ENCODE results near the gene PTPRN2. TPM values are rescaled to one million over a fixed set of nuclear protein-coding genes. Genes with fewer than 3 reads are reported as not detected.

The PTPRN2 gene
- total and polyA plus RNA-seq, 9 of the 15 experiments (the other 6 are each of a cell fraction or from before 2014, with no cell fraction given), result not detected

DNA sequence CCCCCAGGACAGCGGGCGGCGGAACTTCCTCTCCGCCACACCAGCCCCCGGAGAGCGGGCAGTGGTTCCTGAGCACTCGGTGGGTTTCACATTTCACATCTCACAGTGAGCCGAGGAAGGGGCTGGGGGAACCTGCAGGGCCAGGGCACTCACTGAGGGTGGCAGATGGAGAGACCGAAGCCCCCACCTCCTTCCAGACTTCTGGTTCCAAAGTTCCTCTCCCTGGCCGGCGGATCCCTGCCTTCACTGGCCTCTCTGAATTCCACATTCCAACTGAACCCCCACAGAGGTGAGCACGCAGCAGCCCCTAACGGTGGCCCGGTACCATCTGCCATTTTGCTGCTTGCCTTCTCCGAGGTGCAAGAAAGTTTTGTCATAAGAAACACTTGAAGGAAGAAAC lies 461.0 kb downstream of the PTPRN2 start:
- no peak overlapping the region for H3K4me3 ChIP-seq
- no peaks in the 10 kb centered on the region for H3K79me2 ChIP-seq (ENCODE audit: control insufficient read depth, insufficient read depth, low read length)
- FAIRE-seq (no peak), ATAC-seq (no peak), DNase-seq (ENCODE audit: extremely low read depth in 1 of 4, low spot score in 3 of 4) (no peak)
- peaks cover 7% of the 10 kb centered on the region for H3K9me3 ChIP-seq (replicated peaks; ENCODE audit: control insufficient read depth, insufficient read depth, low read depth, low read length)
- H3K9me1 ChIP-seq (ENCODE audit: control insufficient read depth, insufficient read depth, low read length), result no peaks in the 10 kb centered on the region
- H3K4me1 ChIP-seq (replicated peaks in 1 of 2; ENCODE audit: control insufficient read depth in 2 of 2, insufficient read depth in 2 of 2, low read length in 2 of 2), result no peaks in the 10 kb centered on the region
- POLR2A ChIA-PET, result no interaction called here
- no peak for TF ChIP-seq PRMT5 (CRISPR knock-in tag; IDR thresholded peaks at IDR 0.05)
- H2AFZ ChIP-seq (ENCODE audit: low read depth, low read length), result no peak overlapping the region
- no peak overlapping the region for H3K9ac ChIP-seq (ENCODE audit: insufficient read depth in 1 of 2, low read depth in 2 of 2, low read length in 2 of 2)
- peaks cover 0 to 22% of the 10 kb centered on the region in 2 experiments; a peak in 3 of 5 replicates for H3K27me3 ChIP-seq (ENCODE audit: control insufficient read depth in 2 of 2, insufficient read depth in 2 of 2, low read length in 2 of 2)
- H3K27ac ChIP-seq (ENCODE audit: extremely low read depth, low read depth, low read length), result no peak overlapping the region
- WGBS (ENCODE audit: insufficient coverage, low coverage, missing lambda C conversion rate), result 10% methylated on average over 11 of the region's 15 CpGs
- CTCF ChIA-PET (ENCODE audit: low intra/inter-chr PET ratio), result no interaction called here
- no peaks in the 10 kb centered on the region for H4K20me1 ChIP-seq (replicated peaks; ENCODE audit: control insufficient read depth, insufficient read depth, low read length)
- BruUV-seq (replicated peaks), result no TSS peak
- no peaks in the 10 kb centered on the region for H3K36me3 ChIP-seq (ENCODE audit: control insufficient read depth, insufficient read depth, low read length)
- in situ Hi-C loops (cut with MboI) (no loop called here), intact Hi-C loops (cut with micrococcal nuclease) (no loop called here)
- H3K4me2 ChIP-seq (ENCODE audit: insufficient read depth, low read length), result no peak overlapping the region

DNA sequence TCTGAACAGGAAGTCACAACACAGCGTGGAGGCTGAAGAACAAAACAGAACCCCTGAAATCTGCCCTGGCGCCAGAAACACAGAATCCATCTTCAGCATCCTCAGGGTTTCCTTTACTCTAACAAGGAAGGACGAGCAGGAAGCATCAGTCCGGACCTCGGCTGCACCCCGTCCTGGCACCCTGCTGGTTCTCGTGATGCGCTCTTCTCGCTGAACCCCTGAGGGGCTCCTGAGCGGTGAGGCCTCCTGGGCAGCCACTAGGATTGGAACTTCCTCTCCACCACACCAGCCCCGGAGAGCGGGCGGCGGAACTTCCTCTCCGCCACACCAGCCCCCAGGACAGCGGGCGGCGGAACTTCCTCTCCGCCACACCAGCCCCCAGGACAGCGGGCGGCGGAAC lies 461.9 kb downstream of the PTPRN2 start:
- intact Hi-C loops (cut with micrococcal nuclease) (no loop called here), in situ Hi-C loops (cut with MboI) (no loop called here)
- ATAC-seq (no peak), DNase-seq (ENCODE audit: extremely low read depth in 1 of 4, low spot score in 3 of 4) (no peak), FAIRE-seq (no peak)
- no peak overlapping the region for H3K27ac ChIP-seq (ENCODE audit: extremely low read depth, low read depth, low read length)
- H3K9me1 ChIP-seq (ENCODE audit: control insufficient read depth, insufficient read depth, low read length), result no peaks in the 10 kb centered on the region
- H3K9ac ChIP-seq (ENCODE audit: insufficient read depth in 1 of 2, low read depth in 2 of 2, low read length in 2 of 2), result no peak overlapping the region
- no peak overlapping the region for H2AFZ ChIP-seq (ENCODE audit: low read depth, low read length)
- 23% methylated on average over 14 of the region's 22 CpGs for whole genome bisulfite sequencing (ENCODE audit: insufficient coverage, low coverage, missing lambda C conversion rate)
- no peak overlapping the region for H3K4me2 ChIP-seq (ENCODE audit: insufficient read depth, low read length)
- no peaks in the 10 kb centered on the region for H3K36me3 ChIP-seq (ENCODE audit: control insufficient read depth, insufficient read depth, low read length)
- no peak overlapping the region for H3K4me3 ChIP-seq
- H3K27me3 ChIP-seq (ENCODE audit: control insufficient read depth in 2 of 2, insufficient read depth in 2 of 2, low read length in 2 of 2), result peaks cover 0 to 26% of the 10 kb centered on the region in 2 experiments; a peak in 3 of 5 replicates
- no peaks in the 10 kb centered on the region for H3K79me2 ChIP-seq (ENCODE audit: control insufficient read depth, insufficient read depth, low read length)
- H3K4me1 ChIP-seq (replicated peaks in 1 of 2; ENCODE audit: control insufficient read depth in 2 of 2, insufficient read depth in 2 of 2, low read length in 2 of 2), result no peaks in the 10 kb centered on the region
- TF ChIP-seq ETV6 (IDR thresholded peaks at IDR 0.05; ENCODE audit: borderline replicate concordance in 1 of 2, low read depth in 2 of 2, low read length in 1 of 2) (no peak), ETV6 (CRISPR knock-in tag; IDR thresholded peaks at IDR 0.05; ENCODE audit: borderline replicate concordance) (no peak), SIN3A (IDR thresholded peaks at IDR 0.05; ENCODE audit: borderline replicate concordance in 2 of 2, control insufficient read depth in 1 of 2, low read depth in 2 of 2, low read length in 2 of 2) (no peak), HIVEP1 (CRISPR knock-in tag; IDR thresholded peaks at IDR 0.05) (no peak), IFI16 (CRISPR knock-in tag; IDR thresholded peaks at IDR 0.05) (no peak)
- no peaks in the 10 kb centered on the region for H4K20me1 ChIP-seq (replicated peaks; ENCODE audit: control insufficient read depth, insufficient read depth, low read length)
- ChIA-PET POLR2A (no interaction called here), CTCF (ENCODE audit: low intra/inter-chr PET ratio) (no interaction called here)
- no TSS peak for BruUV-seq (replicated peaks)
- H3K9me3 ChIP-seq (replicated peaks; ENCODE audit: control insufficient read depth, insufficient read depth, low read depth, low read length), result peaks cover 3% of the 10 kb centered on the region
